Measurements from ENCODE around the gene C20orf141. TPM values are rescaled to one million over a fixed set of nuclear protein-coding genes. Genes with fewer than 3 reads are reported as not detected.

The C20orf141 gene
- total RNA-seq, 4 donors from 2014 or later: not detected

DNA sequence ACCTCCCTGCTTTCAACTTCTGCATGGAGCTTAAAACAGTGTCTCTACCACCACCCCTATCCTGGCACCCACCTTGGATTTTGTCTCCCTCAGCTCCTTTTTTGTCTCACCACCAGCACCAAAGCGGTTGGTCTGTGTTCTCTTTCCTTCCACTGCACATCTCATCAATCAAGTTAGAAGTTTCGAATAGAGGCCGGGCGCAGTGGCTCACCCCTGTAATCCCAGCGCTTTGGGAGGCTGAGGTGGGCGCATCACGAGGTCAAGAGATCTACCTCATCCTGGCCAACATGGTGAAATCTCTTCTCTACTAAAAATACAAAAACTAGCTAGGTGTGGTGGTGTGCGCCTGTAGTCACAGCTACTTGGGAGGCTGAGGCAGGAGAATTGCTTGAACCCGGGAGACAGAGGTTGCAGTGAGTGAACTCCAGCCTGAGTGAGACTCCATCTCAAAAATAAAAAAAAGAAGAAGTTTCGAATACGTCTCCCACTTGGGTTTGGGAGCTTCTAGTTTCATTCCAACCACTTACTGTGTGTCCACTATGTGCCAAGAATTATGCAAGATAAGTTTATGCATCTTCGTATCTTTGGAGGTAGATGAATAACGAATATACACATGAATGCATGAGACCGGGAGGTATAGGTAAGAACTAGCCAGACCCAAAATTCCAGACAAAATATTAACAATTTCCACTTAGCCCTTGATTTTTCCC lies 19.8 kb downstream of the C20orf141 start:
- Histone ChIP-seq H3K4me3 (no peak overlapping the region), H3K27ac (no peak overlapping the region), H3K9me3 (no peaks in the 10 kb centered on the region), H3K36me3 (no peaks in the 10 kb centered on the region), H3K27me3 (peaks cover 12% of the 10 kb centered on the region), H3K4me1 (peaks cover 0 to 2% (median 1%) of the 10 kb centered on the region in 4 donors)
- intact Hi-C loops (cut with DNase I; ENCODE audit: low total_unique reads) (no loop called here), in situ Hi-C loops (cut with MboI; ENCODE audit: low pct_ligation_motif_present in 1 of 4, low pct_unique_long_range_greater_than_20kb in 1 of 4, low sequenced_read_pairs in 3 of 4) (no loop called here)
- WGBS, 2 donors (ENCODE audit: low coverage in 1 of 2): 91 to 93% methylated on average over 9 to 14 of the region's 14 CpGs
- DNase-seq: no peak
- no peak for TF ChIP-seq EP300 (IDR thresholded peaks at IDR 0.05; ENCODE audit: low read depth)
- TF ChIP-seq POLR2A (IDR thresholded peaks at IDR 0.05): no peak
- TF ChIP-seq POLR2AphosphoS5 (IDR thresholded peaks at IDR 0.05): no peak
- TF ChIP-seq, protein P1, sequence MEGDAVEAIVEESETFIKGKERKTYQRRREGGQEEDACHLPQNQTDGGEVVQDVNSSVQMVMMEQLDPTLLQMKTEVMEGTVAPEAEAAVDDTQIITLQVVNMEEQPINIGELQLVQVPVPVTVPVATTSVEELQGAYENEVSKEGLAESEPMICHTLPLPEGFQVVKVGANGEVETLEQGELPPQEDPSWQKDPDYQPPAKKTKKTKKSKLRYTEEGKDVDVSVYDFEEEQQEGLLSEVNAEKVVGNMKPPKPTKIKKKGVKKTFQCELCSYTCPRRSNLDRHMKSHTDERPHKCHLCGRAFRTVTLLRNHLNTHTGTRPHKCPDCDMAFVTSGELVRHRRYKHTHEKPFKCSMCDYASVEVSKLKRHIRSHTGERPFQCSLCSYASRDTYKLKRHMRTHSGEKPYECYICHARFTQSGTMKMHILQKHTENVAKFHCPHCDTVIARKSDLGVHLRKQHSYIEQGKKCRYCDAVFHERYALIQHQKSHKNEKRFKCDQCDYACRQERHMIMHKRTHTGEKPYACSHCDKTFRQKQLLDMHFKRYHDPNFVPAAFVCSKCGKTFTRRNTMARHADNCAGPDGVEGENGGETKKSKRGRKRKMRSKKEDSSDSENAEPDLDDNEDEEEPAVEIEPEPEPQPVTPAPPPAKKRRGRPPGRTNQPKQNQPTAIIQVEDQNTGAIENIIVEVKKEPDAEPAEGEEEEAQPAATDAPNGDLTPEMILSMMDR (IDR thresholded peaks at IDR 0.05): no peak

DNA sequence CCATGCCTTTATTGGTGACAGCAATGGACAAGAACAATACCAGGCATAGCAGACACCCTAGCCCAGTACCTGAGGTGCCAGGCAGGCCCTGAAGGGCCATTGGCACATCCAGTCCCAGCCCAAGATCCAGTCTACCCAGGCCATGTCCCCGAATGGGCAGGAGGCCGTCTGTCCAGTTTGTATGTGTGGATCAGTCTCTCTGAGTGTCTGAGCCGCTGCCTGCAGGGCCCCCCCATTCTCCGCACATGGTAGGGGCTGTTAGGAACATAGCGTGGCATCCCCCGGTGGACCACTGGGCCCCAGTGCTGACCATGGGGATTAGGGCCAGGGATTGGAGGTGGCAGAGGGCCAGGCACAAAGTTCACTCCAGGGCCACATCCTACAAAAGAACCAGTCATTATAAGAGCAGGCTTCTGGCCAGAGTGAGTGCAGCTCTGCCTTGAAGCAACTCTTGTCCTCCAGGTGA lies 20.6 kb downstream of the C20orf141 start:
- in situ Hi-C loops (cut with MboI; ENCODE audit: low pct_ligation_motif_present in 1 of 4, low pct_unique_long_range_greater_than_20kb in 1 of 4, low sequenced_read_pairs in 3 of 4): no loop called here
- TF ChIP-seq, protein P1 (IDR thresholded peaks at IDR 0.05): no peak
- no peak for TF ChIP-seq EP300 (IDR thresholded peaks at IDR 0.05; ENCODE audit: low read depth)
- TF ChIP-seq POLR2A (IDR thresholded peaks at IDR 0.05): no peak
- TF ChIP-seq POLR2AphosphoS5 (IDR thresholded peaks at IDR 0.05): no peak

DNA sequence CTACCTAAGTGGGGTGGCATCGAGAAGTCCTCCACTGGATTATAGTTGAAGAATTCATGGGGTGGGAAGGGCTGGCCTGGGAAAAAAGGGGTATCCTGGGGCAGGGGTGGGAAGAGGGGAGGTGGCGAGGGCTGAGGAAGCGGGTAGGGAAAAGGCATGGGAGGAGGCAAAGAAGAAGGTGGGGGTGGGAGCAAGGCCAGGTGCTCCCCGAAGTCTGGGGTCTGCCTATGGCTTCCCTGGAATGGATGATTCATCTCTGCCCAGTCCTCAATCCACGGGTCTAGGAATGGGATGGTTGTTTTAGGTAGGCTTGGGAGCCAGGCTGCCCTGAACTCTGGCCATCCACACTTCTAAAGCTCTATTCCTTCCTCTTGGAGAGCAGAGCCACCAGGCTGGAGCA lies 21.2 kb downstream of the C20orf141 start:
- WGBS, 2 donors (ENCODE audit: low coverage in 1 of 2): 80 to 94% methylated on average over 2 to 5 of the region's 5 CpGs
- DNase-seq: no peak
- Histone ChIP-seq H3K36me3 (no peaks in the 10 kb centered on the region), H3K4me1 (peaks cover 0 to 12% (median 8%) of the 10 kb centered on the region in 4 donors), H3K27ac (no peak overlapping the region), H3K27me3 (no peaks in the 10 kb centered on the region), H3K4me3 (no peak overlapping the region), H3K9me3 (no peaks in the 10 kb centered on the region)
- TF ChIP-seq EP300 (IDR thresholded peaks at IDR 0.05; ENCODE audit: low read depth) (no peak), POLR2AphosphoS5 (IDR thresholded peaks at IDR 0.05) (no peak), POLR2A (IDR thresholded peaks at IDR 0.05) (no peak)
- TF ChIP-seq, protein P1 (IDR thresholded peaks at IDR 0.05): no peak
- intact Hi-C loops (cut with DNase I; ENCODE audit: low total_unique reads): no loop called here
- in situ Hi-C loops (cut with MboI; ENCODE audit: low pct_ligation_motif_present in 1 of 4, low pct_unique_long_range_greater_than_20kb in 1 of 4, low sequenced_read_pairs in 3 of 4): no loop called here

More for the DNA sequence above, 20.6 kb downstream of the C20orf141 start:
- Histone ChIP-seq H3K4me3 (no peak overlapping the region), H3K27me3 (peaks cover 4% of the 10 kb centered on the region), H3K36me3 (no peaks in the 10 kb centered on the region), H3K27ac (no peak overlapping the region), H3K4me1 (peaks cover 0 to 9% (median 7%) of the 10 kb centered on the region in 4 donors), H3K9me3 (no peaks in the 10 kb centered on the region)
- WGBS, 2 donors (ENCODE audit: low coverage in 1 of 2): 90% methylated on average over 5 of the region's 6 CpGs; no CpG with 5 or more reads in 1 of the 2 donors
- intact Hi-C loops (cut with DNase I; ENCODE audit: low total_unique reads): no loop called here
- no peak for DNase-seq

DNA sequence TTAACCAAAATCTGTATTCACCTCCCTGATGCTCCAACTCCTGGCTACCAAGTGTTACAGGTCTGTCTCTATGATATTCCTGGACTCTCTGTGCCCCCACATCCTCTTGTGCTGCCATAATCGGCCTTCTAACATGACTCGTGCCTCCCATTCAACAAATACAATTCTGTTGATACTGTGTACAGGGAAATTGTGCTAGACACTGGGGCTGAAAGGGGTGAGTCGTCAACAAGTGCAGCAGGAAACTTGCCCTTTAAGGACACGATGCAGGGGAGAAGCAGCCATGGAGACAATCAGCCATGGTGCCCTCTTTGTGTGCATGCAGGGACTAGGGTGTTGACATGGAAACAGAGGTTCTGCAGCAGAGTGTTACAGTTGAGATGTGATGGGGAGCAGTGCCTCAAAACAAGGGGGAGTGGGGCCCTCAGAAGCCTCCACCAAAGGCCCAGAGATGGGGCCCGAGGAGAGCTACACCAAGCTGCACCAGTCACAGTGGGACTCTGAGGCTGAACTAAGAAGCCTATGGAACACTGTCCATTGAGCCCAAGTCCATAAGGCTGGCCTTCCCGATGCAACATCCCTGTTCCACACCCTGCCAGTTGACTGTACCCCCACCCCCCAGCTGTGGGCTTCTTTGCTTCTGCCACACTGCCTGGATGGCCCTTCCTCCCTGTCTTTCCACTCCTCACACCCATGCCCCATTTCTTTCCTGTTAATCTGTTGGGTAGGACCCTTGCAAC lies 22.6 kb downstream of the C20orf141 start:
- no peak for DNase-seq
- in situ Hi-C loops (cut with MboI; ENCODE audit: low pct_ligation_motif_present in 1 of 4, low pct_unique_long_range_greater_than_20kb in 1 of 4, low sequenced_read_pairs in 3 of 4): no loop called here

More for the DNA sequence above, 22.6 kb downstream of the C20orf141 start:
- intact Hi-C loops (cut with DNase I; ENCODE audit: low total_unique reads): no loop called here
- Histone ChIP-seq H3K9me3 (no peaks in the 10 kb centered on the region), H3K27me3 (no peaks in the 10 kb centered on the region), H3K4me3 (no peak overlapping the region), H3K4me1 (peaks cover 8 to 19% (median 17%) of the 10 kb centered on the region in 4 donors), H3K27ac (no peak overlapping the region), H3K36me3 (no peaks in the 10 kb centered on the region)
- 93% methylated on average over 6 of the region's 6 CpGs; no CpG with 5 or more reads in 1 of the 2 donors for WGBS, 2 donors (ENCODE audit: low coverage in 1 of 2)
- TF ChIP-seq POLR2AphosphoS5 (IDR thresholded peaks at IDR 0.05) (no peak), POLR2A (IDR thresholded peaks at IDR 0.05) (no peak), EP300 (IDR thresholded peaks at IDR 0.05; ENCODE audit: low read depth) (no peak)
- TF ChIP-seq, protein P1 (IDR thresholded peaks at IDR 0.05): no peak
